Esophagus squamous epithelium (tissue), 5 donors: ENCODE data around the gene KANK4. TPM values are rescaled to one million over a fixed set of nuclear protein-coding genes. Genes with fewer than 3 reads are reported as not detected.

ENCODE experiments used
- DNase-seq: peaks from one replicate; lab custom pipeline; 2025; lab: John Stamatoyannopoulos, UW
- H3K27ac ChIP-seq, 4 donors: fragments of 200-600 bp; sonication (generic); one replicate each; pipeline ENCODE4 v1.5.1; 2016 to 2019; ENCODE audit warnings: mild to moderate bottlenecking in 1 of 4
- H3K27me3 ChIP-seq, 4 donors: fragments of 200-600 bp; sonication (generic); 1 replicate in 3 of 4; 2 replicates in 1 of 4; pipeline versions ENCODE4 v1.5.1 to v1.6.0; 2017 to 2021; ENCODE audit warnings: antibody characterized with exemption in 1 of 4
- H3K36me3 ChIP-seq, 3 donors: fragments of 200-600 bp; sonication (generic); one replicate each; pipeline ENCODE4 v1.5.1; 2016 to 2019
- H3K4me1 ChIP-seq, 3 donors: fragments of 200-600 bp; sonication (generic); one replicate each; pipeline ENCODE4 v1.5.1; 2017 to 2019
- H3K4me3 ChIP-seq, 4 donors: fragments of 200-600 bp; sonication (generic); 1 replicate in 3 of 4; 2 replicates in 1 of 4; pipeline ENCODE4 v1.5.1; 2016 to 2019; ENCODE audit warnings: mild to moderate bottlenecking in 2 of 4, moderate library complexity in 1 of 4
- H3K9me3 ChIP-seq, 3 donors: fragments of 200-600 bp; sonication (generic); one replicate each; pipeline ENCODE4 v1.5.1; 2016 to 2019
- POLR2A ChIP-seq, 4 donors: fragments of 450-650 bp; IDR thresholded peaks; one replicate each; pipeline ENCODE4 v1.6.1; 2017; ENCODE audit warnings: antibody characterized with exemption in 4 of 4, mild to moderate bottlenecking in 4 of 4, moderate library complexity in 3 of 4
- WGBS, 2 donors: methylation state at CpG; one replicate each; pipeline ENCODE4 v1.1.5; 2018; 5-methylcytosine and 5-hydroxymethylcytosine counted together
- intact Hi-C: fragments of 100-400 bp; cut with DNase I; formaldehyde crosslinking; loops from one replicate; pipeline ENCODE4 v1.15.0; 2022
- total RNA-seq, 4 donors: library from RNA; depleted of rRNA; stranded (reverse); fragments of >200 nt; gene quantifications; one replicate each; pipeline ENCODE4 v1.1.0, GENCODE V29; 2016
- TF ChIP-seq, protein P1 (sequence below), 6 experiments: fragments of 450-650 bp in 4 of 6; fragments of 200-600 bp in 2 of 6; sonication (generic) in 2 of 6; IDR thresholded peaks; one replicate each; pipeline ENCODE4 v1.5.1; 2016 to 2019; ENCODE audit warnings: antibody characterized with exemption in 6 of 6, mild to moderate bottlenecking in 4 of 6, moderate library complexity in 4 of 6
- donor health status: DM: yes; HTN: yes; CAD: no.

The KANK4 gene
- total RNA-seq, 4 donors from 2014 or later: 0.19 TPM; not detected in 3

DNA sequence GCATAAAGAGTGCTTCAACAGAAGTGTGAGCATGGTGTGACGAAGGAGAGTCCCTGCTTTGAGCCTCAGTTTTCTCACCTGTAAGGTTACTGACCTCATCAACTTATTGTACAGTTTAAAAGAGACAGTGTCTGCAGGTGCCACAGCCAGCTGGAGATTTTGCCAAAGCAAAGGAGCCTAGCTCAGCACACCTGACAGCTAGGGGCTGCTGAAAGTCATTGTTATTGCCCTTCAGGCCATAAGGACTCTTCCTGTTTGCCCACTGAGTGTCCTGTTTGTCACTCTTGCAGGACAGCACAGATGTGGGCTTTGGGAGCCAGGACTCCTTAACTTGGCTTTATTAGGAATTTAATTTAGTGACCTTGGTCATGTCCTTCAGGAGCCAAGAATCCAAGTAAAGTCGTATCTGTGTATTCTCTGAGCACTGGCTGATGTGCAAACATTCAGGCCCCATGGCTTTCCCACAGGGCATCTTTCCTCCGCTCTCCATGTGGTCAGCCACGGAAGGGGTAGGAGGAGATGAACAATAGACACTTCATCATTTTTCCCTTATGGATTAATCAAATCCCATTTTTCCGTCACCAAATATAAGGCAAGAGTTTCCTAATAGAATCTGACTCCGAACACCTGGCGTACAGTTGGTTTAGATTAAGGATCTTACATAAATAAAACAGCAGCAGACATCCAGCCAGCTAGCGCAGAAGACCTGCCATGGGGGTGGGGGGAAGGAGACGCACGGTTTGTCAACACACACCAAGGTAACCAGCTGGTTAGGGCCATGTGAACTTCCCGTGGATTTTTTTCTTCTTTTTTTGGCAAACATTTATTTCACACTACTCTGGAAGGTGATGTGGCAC is 43.1 kb upstream of the KANK4 start:
- Histone ChIP-seq H3K9me3 (no peaks in the 10 kb centered on the region), H3K4me3 (no peak overlapping the region), H3K27ac (no peak overlapping the region), H3K36me3 (no peaks in the 10 kb centered on the region), H3K4me1 (peaks cover 0 to 4% (median 0%) of the 10 kb centered on the region in 3 donors), H3K27me3 (no peaks in the 10 kb centered on the region)
- intact Hi-C loops: no loop called here
- no peak for DNase-seq
- no peak for TF ChIP-seq POLR2A (IDR thresholded peaks at IDR 0.05)
- TF ChIP-seq, protein P1, sequence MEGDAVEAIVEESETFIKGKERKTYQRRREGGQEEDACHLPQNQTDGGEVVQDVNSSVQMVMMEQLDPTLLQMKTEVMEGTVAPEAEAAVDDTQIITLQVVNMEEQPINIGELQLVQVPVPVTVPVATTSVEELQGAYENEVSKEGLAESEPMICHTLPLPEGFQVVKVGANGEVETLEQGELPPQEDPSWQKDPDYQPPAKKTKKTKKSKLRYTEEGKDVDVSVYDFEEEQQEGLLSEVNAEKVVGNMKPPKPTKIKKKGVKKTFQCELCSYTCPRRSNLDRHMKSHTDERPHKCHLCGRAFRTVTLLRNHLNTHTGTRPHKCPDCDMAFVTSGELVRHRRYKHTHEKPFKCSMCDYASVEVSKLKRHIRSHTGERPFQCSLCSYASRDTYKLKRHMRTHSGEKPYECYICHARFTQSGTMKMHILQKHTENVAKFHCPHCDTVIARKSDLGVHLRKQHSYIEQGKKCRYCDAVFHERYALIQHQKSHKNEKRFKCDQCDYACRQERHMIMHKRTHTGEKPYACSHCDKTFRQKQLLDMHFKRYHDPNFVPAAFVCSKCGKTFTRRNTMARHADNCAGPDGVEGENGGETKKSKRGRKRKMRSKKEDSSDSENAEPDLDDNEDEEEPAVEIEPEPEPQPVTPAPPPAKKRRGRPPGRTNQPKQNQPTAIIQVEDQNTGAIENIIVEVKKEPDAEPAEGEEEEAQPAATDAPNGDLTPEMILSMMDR (IDR thresholded peaks at IDR 0.05): no peak
- 79 to 82% methylated on average over 10 to 11 of the region's 11 CpGs for WGBS, 2 donors

DNA sequence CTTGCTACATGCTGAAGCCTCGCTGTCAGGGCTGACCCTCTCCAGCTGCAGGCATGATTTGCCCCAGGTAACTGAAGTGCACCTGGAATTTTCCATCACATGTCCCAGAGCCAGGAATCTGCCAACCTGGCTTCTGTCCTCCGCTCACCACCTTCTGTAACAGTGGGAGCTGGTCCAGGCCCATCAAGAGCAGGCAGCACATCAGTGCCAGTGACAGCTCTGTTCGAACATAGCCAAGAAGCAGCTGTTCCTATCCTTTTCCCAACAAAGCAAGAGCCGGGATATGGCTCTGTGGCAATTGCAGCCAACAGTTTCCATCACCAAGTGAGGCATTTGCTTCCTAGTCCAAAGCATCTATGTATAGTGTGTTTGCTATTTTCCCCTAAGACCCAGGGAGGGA is 42.2 kb upstream of the KANK4 start:
- TF ChIP-seq, protein P1 (IDR thresholded peaks at IDR 0.05): no peak
- TF ChIP-seq POLR2A (IDR thresholded peaks at IDR 0.05): no peak
- H3K4me3 ChIP-seq: no peak overlapping the region
- 40 to 53% methylated on average over 2 to 4 of the region's 4 CpGs for WGBS, 2 donors
- peaks cover 0 to 4% (median 0%) of the 10 kb centered on the region in 3 donors for H3K4me1 ChIP-seq
- no peak overlapping the region for H3K27ac ChIP-seq
- intact Hi-C loops: no loop called here
- H3K9me3 ChIP-seq: no peaks in the 10 kb centered on the region
- DNase-seq: no peak
- H3K27me3 ChIP-seq: no peaks in the 10 kb centered on the region
- H3K36me3 ChIP-seq: no peaks in the 10 kb centered on the region

DNA sequence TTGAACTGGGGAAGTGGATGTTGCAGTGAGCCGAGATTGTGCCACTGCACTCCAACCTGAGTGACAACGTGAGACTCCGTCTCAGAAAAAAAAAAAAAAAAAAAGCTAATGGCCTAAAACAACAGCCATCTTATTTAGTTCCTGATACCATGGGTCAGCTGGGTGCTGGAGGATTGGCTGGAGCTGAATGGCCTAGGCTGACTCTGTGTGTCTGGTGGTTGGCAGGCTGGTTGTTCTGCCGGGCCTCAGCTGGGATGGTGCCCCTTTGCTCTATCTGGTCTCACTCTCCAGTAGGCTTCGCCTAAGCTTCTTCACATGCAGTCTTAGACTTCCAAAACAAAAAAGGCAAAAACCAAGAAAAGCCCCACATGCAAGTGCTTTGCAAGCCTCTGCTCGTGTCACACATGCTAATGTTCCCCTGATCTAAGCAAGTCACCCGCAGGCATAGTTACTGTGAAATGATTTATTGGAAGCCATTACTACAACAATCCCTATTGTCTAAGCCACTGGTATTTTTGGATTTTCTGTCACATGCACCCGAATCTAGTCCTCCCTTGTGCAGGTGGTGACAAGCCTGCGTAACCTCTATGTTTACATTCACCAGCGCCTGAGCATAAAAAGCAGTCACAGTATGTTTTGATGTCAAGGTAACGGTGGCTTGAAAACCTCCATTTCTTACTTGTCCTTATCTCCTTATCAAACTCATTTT is 39.6 kb upstream of the KANK4 start:
- TF ChIP-seq POLR2A (IDR thresholded peaks at IDR 0.05): no peak
- TF ChIP-seq, protein P1 (IDR thresholded peaks at IDR 0.05): no peak
- WGBS, 2 donors: 43 to 57% methylated on average over 10 to 11 of the region's 11 CpGs
- Histone ChIP-seq H3K4me1 (peaks cover 0 to 4% (median 0%) of the 10 kb centered on the region in 3 donors), H3K9me3 (no peaks in the 10 kb centered on the region), H3K4me3 (no peak overlapping the region), H3K27me3 (no peaks in the 10 kb centered on the region), H3K27ac (no peak overlapping the region), H3K36me3 (no peaks in the 10 kb centered on the region)
- intact Hi-C loops: no loop called here
- DNase-seq: no peak

DNA sequence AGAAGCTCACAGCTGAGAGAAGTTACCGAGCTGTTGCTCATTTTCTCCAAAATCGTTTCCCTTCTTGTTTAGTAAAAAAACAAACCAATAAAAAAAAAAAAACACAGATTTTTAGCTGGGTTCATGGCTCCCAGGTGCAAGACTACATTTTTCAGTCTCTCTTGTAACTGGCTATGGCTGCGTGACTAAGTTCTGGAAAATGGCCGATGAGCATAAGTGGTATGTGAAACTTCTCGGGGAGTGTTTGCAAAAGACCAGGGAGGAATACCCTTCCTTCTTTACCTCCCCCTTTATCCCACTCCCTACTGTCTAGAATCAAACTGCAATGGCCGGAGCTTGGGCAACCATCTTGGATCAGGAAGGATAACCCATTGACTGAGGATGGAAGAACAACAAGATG is 38.7 kb upstream of the KANK4 start:
- Histone ChIP-seq H3K4me1 (peaks cover 0 to 4% (median 0%) of the 10 kb centered on the region in 3 donors), H3K36me3 (no peaks in the 10 kb centered on the region), H3K27ac (no peak overlapping the region), H3K4me3 (no peak overlapping the region), H3K9me3 (no peaks in the 10 kb centered on the region), H3K27me3 (peaks cover 0 to 5% (median 0%) of the 10 kb centered on the region in 4 donors)
- intact Hi-C loops: no loop called here
- DNase-seq: no peak
- 87 to 91% methylated on average over 6 of the region's 6 CpGs for WGBS, 2 donors
- no peak for TF ChIP-seq POLR2A (IDR thresholded peaks at IDR 0.05)
- TF ChIP-seq, protein P1 (IDR thresholded peaks at IDR 0.05): no peak
